Measurements from ENCODE around the gene CRB3.

GRCh38 chr19:6424939-6425731 is 38.9 kb upstream of the CRB3 start:
- TF ChIP-seq POLR2A (IDR thresholded peaks at IDR 0.05) (no peak), CTCF (IDR thresholded peaks at IDR 0.05) (no peak)
